H1 (cell line): ENCODE results near the gene DYNLL1. TPM values are rescaled to one million over a fixed set of nuclear protein-coding genes. Genes with fewer than 3 reads are reported as not detected.

Source experiments
- GABPA ChIP-seq: IDR thresholded peaks from 2 replicates; pipeline ENCODE4 v1.6.1; 2011; ENCODE audit warnings: mild to moderate bottlenecking, low read length, moderate library complexity, borderline replicate concordance; ENCODE audit not compliant: insufficient read depth
- POLR2AphosphoS5 ChIP-seq: IDR thresholded peaks from 2 replicates; pipeline ENCODE4 v1.6.1; 2011; ENCODE audit warnings: low read depth, low read length
- SIRT6 ChIP-seq: IDR thresholded peaks from one replicate; pipeline ENCODE4 v1.7.1; 2012; ENCODE audit warnings: low read length, inconsistent platforms
- polyA plus RNA-seq, 7 experiments: library from polyadenylated mRNA; depleted of rRNA in 3 of 7; stranded (reverse) in 5 of 7; unstranded in 2 of 7; fragments of >200 nt in 5 of 7; fragments of 200-250 nt in 2 of 7; gene quantifications; 1 replicate in 5 of 7; 2 replicates in 1 of 7; 4 replicates in 1 of 7; pipeline versions ENCODE4 v1.2.1 to v1.2.3, GENCODE V29; 2011 to 2013; ENCODE audit warnings: missing spikeins in 2 of 7, mixed read lengths in 2 of 7
- total RNA-seq: library from RNA; stranded (reverse); fragmentation: NEBNext Ultra II Directional; extraction: Animal tissue kit (Norgen Biotek cat#: 25700); gene quantifications from 2 replicates; pipeline ENCODE4 v1.2.1, GENCODE V29; 2021
- TF ChIP-seq, protein P1 (sequence below): fragments of 300-600 bp; sonication (generic); IDR thresholded peaks from 2 replicates; pipeline ENCODE4 v1.7.1; 2012; ENCODE audit warnings: low read length, moderate library complexity, mild to moderate bottlenecking, inconsistent platforms; ENCODE audit not compliant: insufficient replicate concordance

The DYNLL1 gene
- total and polyA plus RNA-seq, 2 of the 8 experiments (the other 6 are each of a cell fraction or from before 2014, with no cell fraction given): 423 to 488 TPM

DNA sequence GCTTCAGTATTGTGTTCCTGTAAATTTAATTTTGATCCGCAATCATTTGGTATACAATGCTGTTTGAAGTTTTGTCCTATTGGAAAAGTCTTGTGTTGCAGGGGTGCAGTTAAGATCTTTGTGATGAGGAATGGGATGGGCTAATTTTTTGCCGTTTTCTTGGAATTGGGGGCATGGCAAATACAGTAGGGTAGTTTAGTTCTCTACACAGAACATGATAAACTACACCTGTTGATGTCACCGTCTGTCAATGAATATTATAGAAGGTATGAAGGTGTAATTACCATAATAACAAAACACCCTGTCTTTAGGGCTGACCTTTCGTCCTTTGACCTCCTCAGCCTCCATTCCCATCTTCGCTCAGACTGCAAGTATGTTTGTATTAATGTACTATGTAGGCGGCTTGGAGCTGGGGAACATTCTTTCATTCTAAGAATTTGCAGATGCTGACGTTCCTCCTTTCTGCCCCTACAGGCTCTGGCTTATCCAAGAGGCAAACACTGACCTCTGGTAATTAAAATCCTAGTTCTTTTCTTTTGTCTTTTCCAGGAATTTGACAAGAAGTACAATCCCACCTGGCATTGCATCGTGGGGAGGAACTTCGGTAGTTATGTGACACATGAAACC, 1.7 kb downstream of the DYNLL1 start (continued):
- TF ChIP-seq, protein P1, sequence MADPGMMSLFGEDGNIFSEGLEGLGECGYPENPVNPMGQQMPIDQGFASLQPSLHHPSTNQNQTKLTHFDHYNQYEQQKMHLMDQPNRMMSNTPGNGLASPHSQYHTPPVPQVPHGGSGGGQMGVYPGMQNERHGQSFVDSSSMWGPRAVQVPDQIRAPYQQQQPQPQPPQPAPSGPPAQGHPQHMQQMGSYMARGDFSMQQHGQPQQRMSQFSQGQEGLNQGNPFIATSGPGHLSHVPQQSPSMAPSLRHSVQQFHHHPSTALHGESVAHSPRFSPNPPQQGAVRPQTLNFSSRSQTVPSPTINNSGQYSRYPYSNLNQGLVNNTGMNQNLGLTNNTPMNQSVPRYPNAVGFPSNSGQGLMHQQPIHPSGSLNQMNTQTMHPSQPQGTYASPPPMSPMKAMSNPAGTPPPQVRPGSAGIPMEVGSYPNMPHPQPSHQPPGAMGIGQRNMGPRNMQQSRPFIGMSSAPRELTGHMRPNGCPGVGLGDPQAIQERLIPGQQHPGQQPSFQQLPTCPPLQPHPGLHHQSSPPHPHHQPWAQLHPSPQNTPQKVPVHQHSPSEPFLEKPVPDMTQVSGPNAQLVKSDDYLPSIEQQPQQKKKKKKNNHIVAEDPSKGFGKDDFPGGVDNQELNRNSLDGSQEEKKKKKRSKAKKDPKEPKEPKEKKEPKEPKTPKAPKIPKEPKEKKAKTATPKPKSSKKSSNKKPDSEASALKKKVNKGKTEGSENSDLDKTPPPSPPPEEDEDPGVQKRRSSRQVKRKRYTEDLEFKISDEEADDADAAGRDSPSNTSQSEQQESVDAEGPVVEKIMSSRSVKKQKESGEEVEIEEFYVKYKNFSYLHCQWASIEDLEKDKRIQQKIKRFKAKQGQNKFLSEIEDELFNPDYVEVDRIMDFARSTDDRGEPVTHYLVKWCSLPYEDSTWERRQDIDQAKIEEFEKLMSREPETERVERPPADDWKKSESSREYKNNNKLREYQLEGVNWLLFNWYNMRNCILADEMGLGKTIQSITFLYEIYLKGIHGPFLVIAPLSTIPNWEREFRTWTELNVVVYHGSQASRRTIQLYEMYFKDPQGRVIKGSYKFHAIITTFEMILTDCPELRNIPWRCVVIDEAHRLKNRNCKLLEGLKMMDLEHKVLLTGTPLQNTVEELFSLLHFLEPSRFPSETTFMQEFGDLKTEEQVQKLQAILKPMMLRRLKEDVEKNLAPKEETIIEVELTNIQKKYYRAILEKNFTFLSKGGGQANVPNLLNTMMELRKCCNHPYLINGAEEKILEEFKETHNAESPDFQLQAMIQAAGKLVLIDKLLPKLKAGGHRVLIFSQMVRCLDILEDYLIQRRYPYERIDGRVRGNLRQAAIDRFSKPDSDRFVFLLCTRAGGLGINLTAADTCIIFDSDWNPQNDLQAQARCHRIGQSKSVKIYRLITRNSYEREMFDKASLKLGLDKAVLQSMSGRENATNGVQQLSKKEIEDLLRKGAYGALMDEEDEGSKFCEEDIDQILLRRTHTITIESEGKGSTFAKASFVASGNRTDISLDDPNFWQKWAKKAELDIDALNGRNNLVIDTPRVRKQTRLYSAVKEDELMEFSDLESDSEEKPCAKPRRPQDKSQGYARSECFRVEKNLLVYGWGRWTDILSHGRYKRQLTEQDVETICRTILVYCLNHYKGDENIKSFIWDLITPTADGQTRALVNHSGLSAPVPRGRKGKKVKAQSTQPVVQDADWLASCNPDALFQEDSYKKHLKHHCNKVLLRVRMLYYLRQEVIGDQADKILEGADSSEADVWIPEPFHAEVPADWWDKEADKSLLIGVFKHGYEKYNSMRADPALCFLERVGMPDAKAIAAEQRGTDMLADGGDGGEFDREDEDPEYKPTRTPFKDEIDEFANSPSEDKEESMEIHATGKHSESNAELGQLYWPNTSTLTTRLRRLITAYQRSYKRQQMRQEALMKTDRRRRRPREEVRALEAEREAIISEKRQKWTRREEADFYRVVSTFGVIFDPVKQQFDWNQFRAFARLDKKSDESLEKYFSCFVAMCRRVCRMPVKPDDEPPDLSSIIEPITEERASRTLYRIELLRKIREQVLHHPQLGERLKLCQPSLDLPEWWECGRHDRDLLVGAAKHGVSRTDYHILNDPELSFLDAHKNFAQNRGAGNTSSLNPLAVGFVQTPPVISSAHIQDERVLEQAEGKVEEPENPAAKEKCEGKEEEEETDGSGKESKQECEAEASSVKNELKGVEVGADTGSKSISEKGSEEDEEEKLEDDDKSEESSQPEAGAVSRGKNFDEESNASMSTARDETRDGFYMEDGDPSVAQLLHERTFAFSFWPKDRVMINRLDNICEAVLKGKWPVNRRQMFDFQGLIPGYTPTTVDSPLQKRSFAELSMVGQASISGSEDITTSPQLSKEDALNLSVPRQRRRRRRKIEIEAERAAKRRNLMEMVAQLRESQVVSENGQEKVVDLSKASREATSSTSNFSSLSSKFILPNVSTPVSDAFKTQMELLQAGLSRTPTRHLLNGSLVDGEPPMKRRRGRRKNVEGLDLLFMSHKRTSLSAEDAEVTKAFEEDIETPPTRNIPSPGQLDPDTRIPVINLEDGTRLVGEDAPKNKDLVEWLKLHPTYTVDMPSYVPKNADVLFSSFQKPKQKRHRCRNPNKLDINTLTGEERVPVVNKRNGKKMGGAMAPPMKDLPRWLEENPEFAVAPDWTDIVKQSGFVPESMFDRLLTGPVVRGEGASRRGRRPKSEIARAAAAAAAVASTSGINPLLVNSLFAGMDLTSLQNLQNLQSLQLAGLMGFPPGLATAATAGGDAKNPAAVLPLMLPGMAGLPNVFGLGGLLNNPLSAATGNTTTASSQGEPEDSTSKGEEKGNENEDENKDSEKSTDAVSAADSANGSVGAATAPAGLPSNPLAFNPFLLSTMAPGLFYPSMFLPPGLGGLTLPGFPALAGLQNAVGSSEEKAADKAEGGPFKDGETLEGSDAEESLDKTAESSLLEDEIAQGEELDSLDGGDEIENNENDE: no peak
- TF ChIP-seq GABPA: no peak
- TF ChIP-seq SIRT6: no peak
- TF ChIP-seq POLR2AphosphoS5: no peak
